ENCODE measurements around the gene MUSTN1.

The MUSTN1 gene

GRCh38 chr3:52834871-52835501, at the start of gene MUSTN1:
MUSTN1 (minus strand) TSS chr3:52835019; CDS start chr3:52834948, 71 bp downstream.
- Histone ChIP-seq H2AFZ (ENCODE audit: low read depth, low read length) (no peak within 1 kb of the TSS), H3K9me3 (ENCODE audit: insufficient read depth, low read length, severe bottlenecking) (no peaks in the 10 kb centered on the region), H3K36me3 (ENCODE audit: insufficient read depth, low read length) (peaks cover 5% of the 10 kb centered on the region; the same call in 1 of the 2 replicates), H3K79me2 (ENCODE audit: insufficient read depth, low read length) (no peaks in the 10 kb centered on the region), H3K4me1 (ENCODE audit: insufficient read depth, low read length) (no peaks in the 10 kb centered on the region), H3K9ac (ENCODE audit: low read depth, low read length) (no peak within 1 kb of the TSS), H4K20me1 (ENCODE audit: insufficient read depth, low read length) (no peaks in the 10 kb centered on the region), H3K4me2 (ENCODE audit: insufficient read depth, low read length) (no peak within 1 kb of the TSS), H3K27me3 (ENCODE audit: insufficient read depth, low read length, poor library complexity) (no peaks in the 10 kb centered on the region), H3K27ac (ENCODE audit: low read length) (no peak within 1 kb of the TSS), H3K4me3 (ENCODE audit: low read depth in 1 of 2, low read length in 2 of 2) (no peak within 1 kb of the TSS)
- TF ChIP-seq CTCF (IDR thresholded peaks at IDR 0.05; ENCODE audit: borderline replicate concordance, extremely low read depth, low read length, poor library complexity, severe bottlenecking): no peak
- no peak for TF ChIP-seq EZH2 (IDR thresholded peaks at IDR 0.05; ENCODE audit: borderline replicate concordance, low read depth, low read length, severe bottlenecking)
- DNase-seq: no peak
- no peak for ATAC-seq (ENCODE audit: insufficient read depth, low read depth)

GRCh38 chr3:52882377-52882776, 47.6 kb upstream of the MUSTN1 start:
- Histone ChIP-seq H3K9ac (ENCODE audit: low read depth, low read length) (no peak overlapping the region), H2AFZ (ENCODE audit: low read depth, low read length) (no peak overlapping the region), H3K9me3 (ENCODE audit: insufficient read depth, low read length, severe bottlenecking) (peaks cover 3% of the 10 kb centered on the region), H3K27ac (ENCODE audit: low read length) (no peak overlapping the region), H3K4me2 (ENCODE audit: insufficient read depth, low read length) (no peak overlapping the region), H4K20me1 (ENCODE audit: insufficient read depth, low read length) (peaks cover 4% of the 10 kb centered on the region), H3K27me3 (ENCODE audit: insufficient read depth, low read length, poor library complexity) (no peaks in the 10 kb centered on the region), H3K4me1 (ENCODE audit: insufficient read depth, low read length) (no peaks in the 10 kb centered on the region), H3K4me3 (ENCODE audit: low read depth in 1 of 2, low read length in 2 of 2) (no peak overlapping the region), H3K36me3 (ENCODE audit: insufficient read depth, low read length) (peaks cover 13% of the 10 kb centered on the region; the same call in 1 of the 2 replicates), H3K79me2 (ENCODE audit: insufficient read depth, low read length) (peaks cover 5% of the 10 kb centered on the region; the same call in 1 of the 2 replicates)
- TF ChIP-seq CTCF (IDR thresholded peaks at IDR 0.05; ENCODE audit: borderline replicate concordance, extremely low read depth, low read length, poor library complexity, severe bottlenecking): no peak
- TF ChIP-seq EZH2 (IDR thresholded peaks at IDR 0.05; ENCODE audit: borderline replicate concordance, low read depth, low read length, severe bottlenecking): no peak
- ATAC-seq (ENCODE audit: insufficient read depth, low read depth) (no peak), DNase-seq (no peak)

- no peak overlapping the region for H3K4me3 ChIP-seq (ENCODE audit: low read depth in 1 of 2, low read length in 2 of 2)
- TF ChIP-seq EZH2 (IDR thresholded peaks at IDR 0.05; ENCODE audit: borderline replicate concordance, low read depth, low read length, severe bottlenecking) (no peak), CTCF (IDR thresholded peaks at IDR 0.05; ENCODE audit: borderline replicate concordance, extremely low read depth, low read length, poor library complexity, severe bottlenecking) (no peak)
- no peak for ATAC-seq (ENCODE audit: insufficient read depth, low read depth)
Measured at GRCh38 chr3:52881871-52882270, 47.1 kb upstream of the MUSTN1 start.

More at GRCh38 chr3:52881871-52882270, 47.1 kb upstream of the MUSTN1 start:
- no peak for DNase-seq
- Histone ChIP-seq H3K9ac (ENCODE audit: low read depth, low read length) (no peak overlapping the region), H3K9me3 (ENCODE audit: insufficient read depth, low read length, severe bottlenecking) (peaks cover 3% of the 10 kb centered on the region), H4K20me1 (ENCODE audit: insufficient read depth, low read length) (peaks cover 6% of the 10 kb centered on the region), H3K27ac (ENCODE audit: low read length) (no peak overlapping the region), H3K4me1 (ENCODE audit: insufficient read depth, low read length) (no peaks in the 10 kb centered on the region), H3K36me3 (ENCODE audit: insufficient read depth, low read length) (peaks cover 13% of the 10 kb centered on the region; the same call in 1 of the 2 replicates), H3K27me3 (ENCODE audit: insufficient read depth, low read length, poor library complexity) (no peaks in the 10 kb centered on the region), H3K79me2 (ENCODE audit: insufficient read depth, low read length) (0 out of 2 replicates have a peak, but pooled peaks cover 8% of the 10 kb centered on the region), H3K4me2 (ENCODE audit: insufficient read depth, low read length) (no peak overlapping the region), H2AFZ (ENCODE audit: low read depth, low read length) (no peak overlapping the region)

Measured in DND-41 (cell line).